Measurements from ENCODE around the gene FBXO34.

FBXO34 gene

GRCh38 chr14:55348766-55349453 is 77.7 kb downstream of the FBXO34 start:
- DNase-seq (ENCODE audit: low read depth), result no peak
- no peak overlapping the region for H3K4me3 ChIP-seq (ENCODE audit: control insufficient read depth, low read depth, low read length)
- no peak for TF ChIP-seq CTCF (conservative IDR thresholded peaks at IDR 0.05; ENCODE audit: control insufficient read depth, insufficient read depth, low read depth, low read length)

- no peak overlapping the region for H3K4me3 ChIP-seq (ENCODE audit: control insufficient read depth, low read depth, low read length)
- DNase-seq (ENCODE audit: low read depth), result no peak
Measured at GRCh38 chr14:55349565-55349964, 78.3 kb downstream of the FBXO34 start.

GRCh38 chr14:55350461-55350860 is 79.2 kb downstream of the FBXO34 start:
- no peak overlapping the region for H3K4me3 ChIP-seq (ENCODE audit: control insufficient read depth, low read depth, low read length)
- no peak for TF ChIP-seq CTCF (conservative IDR thresholded peaks at IDR 0.05; ENCODE audit: control insufficient read depth, insufficient read depth, low read depth, low read length)

More at GRCh38 chr14:55349565-55349964, 78.3 kb downstream of the FBXO34 start:
- TF ChIP-seq CTCF (conservative IDR thresholded peaks at IDR 0.05; ENCODE audit: control insufficient read depth, insufficient read depth, low read depth, low read length), result no peak

GRCh38 chr14:55351111-55351510 is 79.9 kb downstream of the FBXO34 start:
- DNase-seq (ENCODE audit: low read depth), result no peak
- no peak overlapping the region for H3K4me3 ChIP-seq (ENCODE audit: control insufficient read depth, low read depth, low read length)
- TF ChIP-seq CTCF (conservative IDR thresholded peaks at IDR 0.05; ENCODE audit: control insufficient read depth, insufficient read depth, low read depth, low read length), result no peak

More at GRCh38 chr14:55350461-55350860, 79.2 kb downstream of the FBXO34 start:
- no peak for DNase-seq (ENCODE audit: low read depth)

GRCh38 chr14:55352201-55352600 is 81.0 kb downstream of the FBXO34 start:
- no peak for TF ChIP-seq CTCF (conservative IDR thresholded peaks at IDR 0.05; ENCODE audit: control insufficient read depth, insufficient read depth, low read depth, low read length)
- no peak overlapping the region for H3K4me3 ChIP-seq (ENCODE audit: control insufficient read depth, low read depth, low read length)
- no peak for DNase-seq (ENCODE audit: low read depth)

GRCh38 chr14:55353686-55354467 is 82.7 kb downstream of the FBXO34 start:
- no peak for TF ChIP-seq CTCF (conservative IDR thresholded peaks at IDR 0.05; ENCODE audit: control insufficient read depth, insufficient read depth, low read depth, low read length)
- DNase-seq (ENCODE audit: low read depth), result no peak
- H3K4me3 ChIP-seq (ENCODE audit: control insufficient read depth, low read depth, low read length), result no peak overlapping the region
